IPS-20b (cell line): ENCODE measurements around the gene DPP10.

Experiments
- H3K27ac ChIP-seq: one replicate; pipeline ENCODE4 v1.5.1; 2013; ENCODE audit warnings: low read length
- H3K27me3 ChIP-seq: 2 replicates; pipeline ENCODE4 v1.6.1; 2013; ENCODE audit warnings: mild to moderate bottlenecking, low read length, inconsistent platforms; ENCODE audit not compliant: insufficient read depth
- H3K36me3 ChIP-seq: 2 replicates; pipeline ENCODE4 v1.6.1; 2013; ENCODE audit warnings: low read depth, mild to moderate bottlenecking, inconsistent platforms, low read length, moderate library complexity; ENCODE audit not compliant: insufficient read depth
- H3K4me1 ChIP-seq: 2 replicates; pipeline ENCODE4 v1.6.1; 2013; ENCODE audit warnings: mild to moderate bottlenecking, control low read depth, inconsistent platforms, low read length, moderate library complexity; ENCODE audit not compliant: insufficient read depth
- H3K4me3 ChIP-seq: 2 replicates; pipeline ENCODE4 v1.5.1; 2013; ENCODE audit warnings: mild to moderate bottlenecking, low read length, inconsistent platforms
- H3K9ac ChIP-seq: 2 replicates; pipeline ENCODE4 v1.6.1; 2013; ENCODE audit warnings: low read depth, mild to moderate bottlenecking, inconsistent platforms, low read length, moderate library complexity
- H3K9me3 ChIP-seq: 2 replicates; pipeline ENCODE4 v1.6.1; 2013; ENCODE audit warnings: mild to moderate bottlenecking, low read depth, low read length, inconsistent platforms; ENCODE audit not compliant: insufficient read depth

The DPP10 gene

GRCh38 chr2:115574667-115575066 is 1132.2 kb downstream of the DPP10 start:
- no peak overlapping the region for H3K27ac ChIP-seq
- H3K27me3 ChIP-seq: no peaks in the 10 kb centered on the region
- no peak overlapping the region for H3K9ac ChIP-seq
- no peaks in the 10 kb centered on the region for H3K9me3 ChIP-seq
- H3K4me1 ChIP-seq: no peaks in the 10 kb centered on the region
- H3K4me3 ChIP-seq: no peak overlapping the region
- no peaks in the 10 kb centered on the region for H3K36me3 ChIP-seq

DNA sequence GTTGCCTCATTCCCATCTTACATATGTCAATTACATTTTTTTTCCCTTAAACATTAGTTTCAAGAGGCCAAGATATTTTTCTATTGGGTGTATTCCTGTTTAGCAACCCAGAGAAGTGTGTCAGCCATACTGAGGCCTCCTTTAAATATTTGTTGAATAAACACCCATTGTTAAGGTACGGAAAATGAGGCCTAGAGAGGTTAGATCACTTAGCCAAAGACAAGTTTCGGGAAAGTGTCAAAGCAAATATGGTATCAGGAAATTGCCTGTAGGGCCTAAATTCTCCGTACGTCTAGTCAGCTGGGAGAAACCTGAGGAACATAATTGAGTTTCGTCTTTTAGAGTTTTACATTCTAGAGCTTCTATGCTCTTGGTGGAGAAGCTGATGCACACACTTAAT is 1138.3 kb downstream of the DPP10 start:
- H3K36me3 ChIP-seq: no peaks in the 10 kb centered on the region
- no peaks in the 10 kb centered on the region for H3K9me3 ChIP-seq
- H3K27ac ChIP-seq: no peak overlapping the region
- H3K4me3 ChIP-seq: no peak overlapping the region
- no peaks in the 10 kb centered on the region for H3K27me3 ChIP-seq
- H3K4me1 ChIP-seq: no peaks in the 10 kb centered on the region
- H3K9ac ChIP-seq: no peak overlapping the region

DNA sequence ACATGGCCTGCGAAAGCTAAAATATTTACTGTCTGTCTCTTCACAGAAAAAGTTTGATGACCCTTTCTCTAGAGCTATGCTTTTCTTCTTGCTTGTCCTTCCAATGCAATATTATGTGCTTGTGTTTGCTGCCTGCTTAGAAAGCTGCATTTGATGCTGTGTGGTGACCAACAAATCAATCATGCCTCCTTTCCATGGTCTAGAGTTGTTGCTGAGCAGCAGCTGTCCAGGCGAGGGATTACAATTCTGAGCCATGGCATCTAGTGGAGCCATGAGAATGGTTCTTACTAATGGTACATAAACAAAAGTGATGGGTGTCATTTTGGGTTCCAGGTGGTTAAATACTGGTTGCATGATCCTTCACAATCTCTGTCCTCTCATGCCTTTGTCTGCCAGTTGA is 1142.1 kb downstream of the DPP10 start:
- Histone ChIP-seq H3K4me3 (no peak overlapping the region), H3K27ac (no peak overlapping the region), H3K9me3 (no peaks in the 10 kb centered on the region), H3K9ac (no peak overlapping the region), H3K4me1 (no peaks in the 10 kb centered on the region), H3K36me3 (no peaks in the 10 kb centered on the region), H3K27me3 (no peaks in the 10 kb centered on the region)

GRCh38 chr2:115596659-115597375 is 1154.4 kb downstream of the DPP10 start:
- H3K27me3 ChIP-seq: no peaks in the 10 kb centered on the region
- H3K9ac ChIP-seq: peak overlapping the region; percentile 45
- H3K4me3 ChIP-seq: peak overlapping the region; percentile 51
- peaks cover 42% of the 10 kb centered on the region; the same call in 1 of the 2 replicates for H3K4me1 ChIP-seq
- H3K36me3 ChIP-seq: no peaks in the 10 kb centered on the region
- H3K27ac ChIP-seq: peak overlapping the region; percentile 63
- H3K9me3 ChIP-seq: peaks cover 22% of the 10 kb centered on the region; the same call in 1 of the 2 replicates

DNA sequence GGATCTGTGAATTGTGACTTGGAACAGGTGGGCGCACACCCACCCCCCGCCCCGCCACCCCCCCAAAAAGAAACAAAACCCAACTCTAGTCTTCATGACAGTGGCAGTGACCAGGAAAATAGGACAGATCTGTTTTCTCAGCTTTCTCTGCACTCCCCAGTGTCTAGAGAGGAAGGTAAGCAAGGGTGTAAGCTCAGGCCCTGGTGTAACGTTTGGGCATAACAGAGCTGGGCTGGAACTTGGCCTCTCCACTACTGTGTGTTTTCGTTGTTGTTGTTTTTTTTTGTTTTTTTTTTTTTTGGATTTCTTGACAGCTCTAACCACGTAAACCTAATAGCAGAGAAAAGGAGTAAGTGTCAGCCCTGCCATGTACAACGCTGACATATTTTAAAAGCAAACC is 1160.8 kb downstream of the DPP10 start:
- peaks cover 23% of the 10 kb centered on the region; the same call in 1 of the 2 replicates for H3K4me1 ChIP-seq
- H3K4me3 ChIP-seq: no peak overlapping the region
- H3K27me3 ChIP-seq: no peaks in the 10 kb centered on the region
- H3K27ac ChIP-seq: no peak overlapping the region
- no peak overlapping the region for H3K9ac ChIP-seq
- no peaks in the 10 kb centered on the region for H3K36me3 ChIP-seq
- H3K9me3 ChIP-seq: no peaks in the 10 kb centered on the region

- H3K36me3 ChIP-seq: no peaks in the 10 kb centered on the region
- H3K4me3 ChIP-seq: no peak overlapping the region
- no peak overlapping the region for H3K27ac ChIP-seq
- H3K4me1 ChIP-seq: peaks cover 1% of the 10 kb centered on the region; the same call in 1 of the 2 replicates
- H3K27me3 ChIP-seq: no peaks in the 10 kb centered on the region
- H3K9me3 ChIP-seq: no peaks in the 10 kb centered on the region
- no peak overlapping the region for H3K9ac ChIP-seq
Observed at GRCh38 chr2:115606350-115606749, 1163.9 kb downstream of the DPP10 start.

GRCh38 chr2:115609978-115610377 is 1167.5 kb downstream of the DPP10 start:
- Histone ChIP-seq H3K27me3 (no peaks in the 10 kb centered on the region), H3K9ac (no peak overlapping the region), H3K27ac (no peak overlapping the region), H3K4me1 (no peaks in the 10 kb centered on the region), H3K4me3 (no peak overlapping the region), H3K36me3 (no peaks in the 10 kb centered on the region), H3K9me3 (no peaks in the 10 kb centered on the region)

DNA sequence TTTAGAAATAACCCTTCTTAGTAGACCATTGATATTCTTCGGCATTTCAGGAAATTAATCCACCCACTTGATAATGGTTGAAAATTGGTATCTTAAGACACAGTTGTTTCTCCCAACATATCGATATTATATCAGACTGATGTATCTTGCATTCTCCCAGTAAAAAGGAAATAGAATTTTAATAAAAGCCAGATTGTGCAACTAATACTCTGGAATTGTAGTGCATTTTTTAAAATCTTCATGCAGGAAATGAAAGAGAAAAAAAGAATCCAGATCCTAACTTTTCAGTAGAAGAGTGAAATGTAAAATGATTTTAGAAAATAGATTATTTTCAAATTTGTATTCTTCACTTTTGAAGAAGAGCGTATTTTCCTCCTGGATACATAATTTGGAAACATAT is 1168.4 kb downstream of the DPP10 start:
- Histone ChIP-seq H3K4me1 (no peaks in the 10 kb centered on the region), H3K9ac (no peak overlapping the region), H3K27ac (no peak overlapping the region), H3K4me3 (no peak overlapping the region), H3K9me3 (no peaks in the 10 kb centered on the region), H3K27me3 (no peaks in the 10 kb centered on the region), H3K36me3 (no peaks in the 10 kb centered on the region)

DNA sequence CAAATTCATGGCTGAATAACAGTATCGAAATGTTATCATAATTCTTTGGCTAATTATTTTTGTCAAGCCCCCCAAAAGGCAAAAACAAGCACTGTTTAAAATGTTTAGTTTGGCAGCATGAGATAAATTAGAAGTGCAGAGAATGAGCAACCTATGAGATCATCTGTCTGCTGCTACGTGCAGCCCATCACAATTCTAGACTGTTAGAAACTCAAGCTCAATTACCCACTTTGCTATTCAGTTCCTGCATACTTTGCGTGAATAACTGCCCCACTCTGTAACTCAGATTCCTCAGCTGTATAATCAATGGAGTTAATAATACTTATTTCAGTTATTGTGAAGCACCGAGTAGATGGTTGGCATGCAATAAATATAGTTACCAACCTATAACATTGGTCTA is 1181.9 kb downstream of the DPP10 start:
- H3K36me3 ChIP-seq: no peaks in the 10 kb centered on the region
- no peaks in the 10 kb centered on the region for H3K27me3 ChIP-seq
- H3K4me3 ChIP-seq: no peak overlapping the region
- no peak overlapping the region for H3K9ac ChIP-seq
- H3K9me3 ChIP-seq: no peaks in the 10 kb centered on the region
- H3K4me1 ChIP-seq: no peaks in the 10 kb centered on the region
- no peak overlapping the region for H3K27ac ChIP-seq

GRCh38 chr2:115634578-115634977 is 1192.1 kb downstream of the DPP10 start:
- H3K9me3 ChIP-seq: peaks cover 8% of the 10 kb centered on the region; the same call in 1 of the 2 replicates
- H3K27me3 ChIP-seq: no peaks in the 10 kb centered on the region
- no peaks in the 10 kb centered on the region for H3K4me1 ChIP-seq
- H3K9ac ChIP-seq: no peak overlapping the region
- no peaks in the 10 kb centered on the region for H3K36me3 ChIP-seq
- H3K4me3 ChIP-seq: no peak overlapping the region
- no peak overlapping the region for H3K27ac ChIP-seq

DNA sequence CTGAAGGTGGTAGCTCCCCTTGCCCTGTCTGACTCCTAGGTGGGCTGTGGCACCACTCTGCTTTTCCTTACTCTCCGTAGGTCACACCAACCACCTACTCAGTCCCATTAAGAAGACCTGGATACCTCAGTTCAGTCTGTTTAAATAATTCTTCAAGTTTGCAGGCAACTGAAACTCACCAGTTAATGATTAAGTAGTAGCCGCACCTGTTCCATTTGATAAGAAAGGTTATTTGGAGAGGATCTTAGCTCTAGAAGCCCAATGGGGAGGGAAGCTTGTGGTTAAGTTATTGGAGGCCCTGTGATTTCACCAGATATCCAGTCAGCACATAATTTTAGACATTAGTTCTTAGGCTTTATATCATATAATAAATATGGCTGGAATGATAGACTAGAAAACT is 1193.0 kb downstream of the DPP10 start:
- H3K36me3 ChIP-seq: no peaks in the 10 kb centered on the region
- H3K27me3 ChIP-seq: no peaks in the 10 kb centered on the region
- H3K9ac ChIP-seq: no peak overlapping the region
- H3K9me3 ChIP-seq: peaks cover 8% of the 10 kb centered on the region; the same call in 1 of the 2 replicates
- H3K4me3 ChIP-seq: no peak overlapping the region
- H3K4me1 ChIP-seq: no peaks in the 10 kb centered on the region
- H3K27ac ChIP-seq: no peak overlapping the region

GRCh38 chr2:115649731-115650130 is 1207.3 kb downstream of the DPP10 start:
- Histone ChIP-seq H3K27me3 (no peaks in the 10 kb centered on the region), H3K36me3 (no peaks in the 10 kb centered on the region), H3K4me1 (no peaks in the 10 kb centered on the region), H3K4me3 (no peak overlapping the region), H3K27ac (no peak overlapping the region), H3K9me3 (no peaks in the 10 kb centered on the region), H3K9ac (no peak overlapping the region)
